Right cardiac atrium (tissue), 5 donors: ENCODE results near the gene RASGEF1C. TPM values are rescaled to one million over a fixed set of nuclear protein-coding genes. Genes with fewer than 3 reads are reported as not detected.

Source experiments
- ATAC-seq, 2 donors: fragments of 200-7000 bp; cut with Tn5 transposase; one replicate each; pipeline versions ENCODE4 v1.8.0 to v1.9.1; 2020; ENCODE audit warnings: moderate library complexity in 2 of 2, mild to moderate bottlenecking in 1 of 2
- DNase-seq, 3 donors: peaks; one replicate each; pipeline ENCODE4 v3.0.0-alpha.2; 2020
- H3K27ac ChIP-seq: one replicate; pipeline ENCODE4 v1.5.1; 2013; ENCODE audit warnings: mild to moderate bottlenecking, low read length, control low read depth, moderate library complexity
- H3K27me3 ChIP-seq: one replicate; pipeline ENCODE4 v1.6.1; 2013; ENCODE audit not compliant: control insufficient read depth, insufficient read depth
- H3K4me1 ChIP-seq: one replicate; pipeline ENCODE4 v1.6.1; 2013; ENCODE audit warnings: low read length; ENCODE audit not compliant: control insufficient read depth, insufficient read depth
- H3K4me3 ChIP-seq: one replicate; pipeline ENCODE4 v1.5.1; 2013; ENCODE audit warnings: low read length, control low read depth
- H3K9me3 ChIP-seq: one replicate; pipeline ENCODE4 v1.6.1; 2013; ENCODE audit warnings: low read length; ENCODE audit not compliant: control insufficient read depth
- WGBS: extraction: QIAGEN DNeasy Blood & Tissue Kit; methylation state at CpG from one replicate; pipeline ENCODE4 v1.1.7; 2013; 5-methylcytosine and 5-hydroxymethylcytosine counted together
- intact Hi-C, 4 donors: fragments of 100-400 bp; cut with DNase I; formaldehyde crosslinking; loops; one replicate each; pipeline versions ENCODE4 v1.11.0 to v1.14.0; 2022 to 2023
- polyA plus RNA-seq: library from polyadenylated mRNA; stranded (reverse); fragments of 200-250 nt; gene quantifications from one replicate; pipeline ENCODE4 v1.2.3, GENCODE V29; 2013
- total RNA-seq, 4 donors: library from RNA; stranded (reverse); fragmentation: NEBNext Ultra II Directional; extraction: Animal tissue kit (Norgen Biotek cat#: 25700); gene quantifications; one replicate each; pipeline ENCODE4 v1.2.1, GENCODE V29; 2021
- donor health status: healthy with polysubstance abuse.
- donor health status: DM: no; HTN: yes; CAD: no.
- donor health status: DM: no; HTN: no; CAD: no.
- donor health status: DM: no; HTN: yes; CAD: no; lungs with severe emphysema.
- donor health status: DM: yes; HTN: yes; CAD: no.

Gene RASGEF1C
- total and polyA plus RNA-seq, 5 donors: 0.39 to 0.82 (median 0.54) TPM

GRCh38 chr5:180169248-180170105, 39.5 kb downstream of the RASGEF1C start:
- ATAC-seq (peak in 1 of 2 donors; percentile 9), DNase-seq (peak in 1 of 3 donors; percentile 37)
- Histone ChIP-seq H3K4me3 (no peak overlapping the region), H3K9me3 (no peaks in the 10 kb centered on the region), H3K27me3 (no peaks in the 10 kb centered on the region), H3K4me1 (no peaks in the 10 kb centered on the region), H3K27ac (no peak overlapping the region)
- 61% methylated on average over 23 of the region's 23 CpGs for WGBS
- intact Hi-C loops: no loop called here

DNA sequence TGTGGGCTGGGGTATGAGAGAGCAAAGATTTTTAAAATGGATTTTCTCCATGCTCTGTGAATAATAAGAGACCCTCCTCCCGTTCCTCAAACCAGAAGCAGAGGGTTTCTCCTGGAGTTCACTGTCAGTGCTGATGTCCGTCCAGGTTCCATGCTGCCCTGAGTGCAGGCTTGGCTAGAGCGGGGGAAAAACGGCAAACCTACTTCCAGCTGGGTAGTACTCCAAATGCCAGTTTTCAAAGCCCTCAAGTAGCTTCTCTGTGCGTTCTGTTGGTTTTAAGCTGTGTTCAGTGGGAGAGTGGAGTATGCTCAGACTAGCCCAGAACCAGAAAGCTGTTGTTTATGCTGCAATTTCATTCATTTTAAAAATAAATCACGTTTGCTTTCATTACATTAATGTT, 40.3 kb downstream of the RASGEF1C start:
- Histone ChIP-seq H3K4me1 (no peaks in the 10 kb centered on the region), H3K27ac (no peak overlapping the region), H3K4me3 (no peak overlapping the region), H3K27me3 (no peaks in the 10 kb centered on the region), H3K9me3 (no peaks in the 10 kb centered on the region)
- 77% methylated on average over 6 of the region's 6 CpGs for WGBS
- intact Hi-C loops: no loop called here
- ATAC-seq: no peak
- no peak for DNase-seq

DNA sequence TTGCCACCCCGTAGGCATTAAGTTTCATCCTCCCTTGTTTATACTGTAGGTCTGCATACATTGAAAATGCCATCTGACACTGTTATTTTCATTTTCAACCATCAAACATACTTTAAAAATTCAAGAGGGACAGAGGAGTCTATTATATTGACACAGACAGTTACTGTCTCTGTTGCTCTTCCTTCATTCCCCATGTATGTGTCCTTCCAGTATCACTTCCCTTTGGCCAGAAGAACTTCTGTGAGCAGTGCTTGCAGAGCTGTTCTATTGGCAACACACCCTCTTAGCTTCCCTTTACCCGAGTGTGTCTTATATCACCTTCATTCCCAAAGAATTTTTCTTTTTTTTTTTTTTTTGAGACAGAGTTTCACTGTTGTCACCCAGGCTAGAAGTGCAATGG, 42.8 kb downstream of the RASGEF1C start:
- H3K9me3 ChIP-seq: no peaks in the 10 kb centered on the region
- ATAC-seq (no peak), DNase-seq (no peak)
- no peak overlapping the region for H3K4me3 ChIP-seq
- 61% methylated on average over 2 of the region's 2 CpGs for WGBS
- no peak overlapping the region for H3K27ac ChIP-seq
- intact Hi-C loops: no loop called here
- H3K4me1 ChIP-seq: no peaks in the 10 kb centered on the region
- no peaks in the 10 kb centered on the region for H3K27me3 ChIP-seq

DNA sequence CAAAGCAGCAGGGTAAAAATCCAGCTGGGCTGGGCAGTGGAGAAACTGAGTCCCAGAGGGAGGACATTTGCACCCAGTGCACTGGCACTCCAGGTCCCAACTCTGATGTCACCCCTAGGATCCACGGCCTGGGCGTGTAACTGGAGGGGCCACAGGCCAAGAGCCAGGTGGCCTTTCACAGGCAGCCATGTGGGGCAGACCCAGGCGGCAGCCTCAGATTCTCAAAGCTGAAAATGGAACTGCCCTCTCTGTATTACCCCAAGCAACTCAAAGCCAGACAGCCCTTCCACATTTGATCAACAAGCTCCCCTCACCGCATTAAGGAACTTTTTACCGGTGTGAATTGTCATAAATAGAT, 46.7 kb downstream of the RASGEF1C start:
- Histone ChIP-seq H3K4me3 (no peak overlapping the region), H3K27ac (no peak overlapping the region), H3K9me3 (no peaks in the 10 kb centered on the region), H3K27me3 (no peaks in the 10 kb centered on the region), H3K4me1 (no peaks in the 10 kb centered on the region)
- WGBS: 88% methylated on average over 5 of the region's 5 CpGs
- intact Hi-C loops: no loop called here
- DNase-seq (no peak), ATAC-seq (no peak)

GRCh38 chr5:180161420-180162303, 47.3 kb downstream of the RASGEF1C start:
- no peak overlapping the region for H3K4me3 ChIP-seq
- H3K27ac ChIP-seq: no peak overlapping the region
- intact Hi-C loops: no loop called here
- 62% methylated on average over 39 of the region's 39 CpGs for WGBS
- H3K4me1 ChIP-seq: no peaks in the 10 kb centered on the region
- ATAC-seq (peak in 1 of 2 donors; percentile 50), DNase-seq (no peak)
- no peaks in the 10 kb centered on the region for H3K27me3 ChIP-seq
- no peaks in the 10 kb centered on the region for H3K9me3 ChIP-seq

DNA sequence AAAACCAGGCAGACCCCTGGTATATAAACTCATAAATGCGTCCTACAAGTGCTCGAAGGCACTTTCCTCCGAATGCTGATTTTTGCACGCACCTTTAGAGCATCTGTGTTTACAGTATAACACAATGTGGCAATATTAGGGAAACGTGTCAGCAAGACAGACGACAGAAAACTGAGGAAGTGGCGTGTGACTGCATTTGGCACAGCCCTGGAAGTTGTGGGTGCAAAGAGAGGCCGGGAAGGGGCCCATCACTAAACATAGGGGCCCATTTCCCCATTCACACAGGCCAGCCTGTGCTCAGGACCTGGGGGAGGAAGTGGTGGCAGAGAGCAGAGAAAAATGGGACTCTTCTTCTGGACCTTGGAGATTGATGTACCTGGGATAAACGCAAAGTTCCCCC, 48.2 kb downstream of the RASGEF1C start:
- DNase-seq (no peak), ATAC-seq (peak in 1 of 2 donors; percentile 54)
- Histone ChIP-seq H3K27ac (no peak overlapping the region), H3K27me3 (no peaks in the 10 kb centered on the region), H3K9me3 (no peaks in the 10 kb centered on the region), H3K4me1 (no peaks in the 10 kb centered on the region), H3K4me3 (no peak overlapping the region)
- intact Hi-C loops: no loop called here
- WGBS: 64% methylated on average over 9 of the region's 9 CpGs

DNA sequence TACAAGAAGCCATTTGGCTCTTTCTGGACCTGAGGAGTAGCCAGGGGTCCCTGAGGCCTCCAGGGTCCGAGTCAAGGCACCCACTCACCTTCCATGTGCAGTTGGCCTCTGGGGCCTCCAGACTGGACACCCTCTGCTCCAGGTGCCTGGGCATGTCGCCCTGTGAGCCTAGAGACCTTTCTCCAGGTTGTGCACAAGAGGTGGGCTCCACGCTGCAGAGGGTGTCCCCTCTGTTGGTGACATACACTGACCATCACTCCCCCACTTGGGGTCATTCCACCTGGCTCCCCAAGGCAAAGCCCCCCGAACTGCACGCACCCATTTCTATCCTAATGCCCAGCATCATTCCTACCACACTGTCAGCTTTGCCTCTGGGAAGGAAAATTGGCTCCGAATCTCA, 48.8 kb downstream of the RASGEF1C start:
- no peaks in the 10 kb centered on the region for H3K4me1 ChIP-seq
- intact Hi-C loops: no loop called here
- no peak overlapping the region for H3K4me3 ChIP-seq
- DNase-seq: no peak
- no peak overlapping the region for H3K27ac ChIP-seq
- 89% methylated on average over 6 of the region's 6 CpGs for WGBS
- no peak for ATAC-seq
- no peaks in the 10 kb centered on the region for H3K9me3 ChIP-seq
- no peaks in the 10 kb centered on the region for H3K27me3 ChIP-seq

- no peaks in the 10 kb centered on the region for H3K4me1 ChIP-seq
- H3K4me3 ChIP-seq: no peak overlapping the region
- WGBS: 41% methylated on average over 8 of the region's 8 CpGs
- intact Hi-C loops: no loop called here
- DNase-seq (no peak), ATAC-seq (no peak)
- H3K27me3 ChIP-seq: no peaks in the 10 kb centered on the region
- no peaks in the 10 kb centered on the region for H3K9me3 ChIP-seq
- H3K27ac ChIP-seq: no peak overlapping the region
Observed at GRCh38 chr5:180159756-180160155, 49.3 kb downstream of the RASGEF1C start.

DNA sequence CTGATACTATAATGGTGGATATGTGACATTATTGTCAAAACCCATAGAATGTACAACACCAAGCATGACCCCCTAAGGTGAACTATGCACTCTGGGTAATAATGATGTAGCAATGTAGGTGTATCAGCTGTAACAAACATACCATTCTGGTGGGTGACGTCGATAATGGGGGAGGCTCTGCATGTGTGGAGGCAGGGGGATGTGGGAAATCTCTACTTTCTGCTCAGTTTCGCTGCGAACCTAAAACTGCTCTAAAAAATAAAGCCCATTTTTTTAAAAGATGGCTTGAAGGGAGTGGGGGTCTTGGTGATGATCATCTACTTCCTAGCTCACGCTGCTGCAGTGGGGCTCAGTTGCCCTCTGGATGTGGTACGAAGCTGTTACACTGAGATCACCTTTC, 51.1 kb downstream of the RASGEF1C start:
- WGBS: 94% methylated on average over 6 of the region's 6 CpGs

DNA sequence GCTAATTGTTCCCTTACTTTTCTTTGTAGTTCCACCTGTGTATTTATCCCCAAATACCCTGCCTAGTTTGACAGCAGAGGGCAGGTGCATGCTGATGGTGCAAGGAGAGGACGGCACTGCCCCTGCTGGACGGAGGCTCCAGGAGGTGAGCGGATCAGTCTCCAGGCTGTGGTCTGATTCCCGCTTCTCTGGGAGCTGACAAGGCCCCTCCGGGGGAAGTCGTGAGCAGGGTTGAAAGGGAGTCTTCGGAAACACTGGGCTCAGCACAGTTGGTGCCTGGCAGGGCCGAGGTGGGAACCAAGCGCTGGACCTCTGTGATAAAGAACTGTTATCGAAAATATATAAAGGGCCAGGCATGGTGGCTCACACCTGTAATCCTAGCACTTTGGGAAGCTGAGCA, 52.9 kb downstream of the RASGEF1C start:
- peaks cover 2% of the 10 kb centered on the region for H3K9me3 ChIP-seq
- H3K27me3 ChIP-seq: no peaks in the 10 kb centered on the region
- intact Hi-C loops: no loop called here
- WGBS: 90% methylated on average over 10 of the region's 10 CpGs
- H3K27ac ChIP-seq: no peak overlapping the region
- no peak for DNase-seq
- ATAC-seq: no peak
- H3K4me1 ChIP-seq: no peaks in the 10 kb centered on the region
- H3K4me3 ChIP-seq: no peak overlapping the region

More for the DNA sequence above, 51.1 kb downstream of the RASGEF1C start:
- intact Hi-C loops: no loop called here
- Histone ChIP-seq H3K9me3 (peaks cover 2% of the 10 kb centered on the region), H3K27ac (no peak overlapping the region), H3K27me3 (no peaks in the 10 kb centered on the region), H3K4me3 (no peak overlapping the region), H3K4me1 (no peaks in the 10 kb centered on the region)
- ATAC-seq (no peak), DNase-seq (no peak)

- H3K27ac ChIP-seq: no peak overlapping the region
- peak in 1 of 3 donors; percentile 33 for DNase-seq
- H3K9me3 ChIP-seq: peaks cover 2% of the 10 kb centered on the region
- 40% methylated on average over 17 of the region's 17 CpGs for WGBS
- no peak overlapping the region for H3K4me3 ChIP-seq
- intact Hi-C loops: no loop called here
- ATAC-seq: peak; percentile 31 to 54
- no peaks in the 10 kb centered on the region for H3K4me1 ChIP-seq
- H3K27me3 ChIP-seq: no peaks in the 10 kb centered on the region
Observed at GRCh38 chr5:180155365-180155926, 53.6 kb downstream of the RASGEF1C start.
